ENCODE measurements around the gene KLC4. TPM values are rescaled to one million over a fixed set of nuclear protein-coding genes. Genes with fewer than 3 reads are reported as not detected.
"Not testable (repeated sequence)": the region's sequence is repeated elsewhere in the genome, so short reads cannot be mapped to it uniquely, and the experiment has no call there.

The KLC4 gene
- polyA plus RNA-seq, 2 donors = 8.4 to 15.3 TPM

- no peaks in the 10 kb centered on the region for H3K27me3 ChIP-seq (ENCODE audit: control insufficient read depth in 1 of 2, insufficient read depth in 2 of 2, low read length in 2 of 2)
- H3K27ac ChIP-seq (ENCODE audit: low read depth in 2 of 2, low read length in 1 of 2) = peak overlapping the region; percentile 60 to 65
- H3K4me1 ChIP-seq (ENCODE audit: control insufficient read depth in 2 of 2, insufficient read depth in 2 of 2, low read length in 1 of 2) = peaks cover 0 to 9% of the 10 kb centered on the region in 2 donors
- peaks cover 2 to 9% of the 10 kb centered on the region in 2 donors for H3K36me3 ChIP-seq (ENCODE audit: control insufficient read depth in 2 of 2, insufficient read depth in 2 of 2, low read length in 1 of 2)
- peak overlapping the region; percentile 65 to 86 for H3K4me3 ChIP-seq (ENCODE audit: low read depth in 1 of 2, low read length in 2 of 2)
- 20 to 23% methylated on average over 8 of the region's 8 CpGs for WGBS, 2 donors
- H3K9me3 ChIP-seq (ENCODE audit: control insufficient read depth in 2 of 2, insufficient read depth in 1 of 2, low read depth in 1 of 2, low read length in 1 of 2) = no peaks in the 10 kb centered on the region
These were observed 17.9 kb downstream of the KLC4 start for GRCh38 chr6:43077333-43077809.

DNA sequence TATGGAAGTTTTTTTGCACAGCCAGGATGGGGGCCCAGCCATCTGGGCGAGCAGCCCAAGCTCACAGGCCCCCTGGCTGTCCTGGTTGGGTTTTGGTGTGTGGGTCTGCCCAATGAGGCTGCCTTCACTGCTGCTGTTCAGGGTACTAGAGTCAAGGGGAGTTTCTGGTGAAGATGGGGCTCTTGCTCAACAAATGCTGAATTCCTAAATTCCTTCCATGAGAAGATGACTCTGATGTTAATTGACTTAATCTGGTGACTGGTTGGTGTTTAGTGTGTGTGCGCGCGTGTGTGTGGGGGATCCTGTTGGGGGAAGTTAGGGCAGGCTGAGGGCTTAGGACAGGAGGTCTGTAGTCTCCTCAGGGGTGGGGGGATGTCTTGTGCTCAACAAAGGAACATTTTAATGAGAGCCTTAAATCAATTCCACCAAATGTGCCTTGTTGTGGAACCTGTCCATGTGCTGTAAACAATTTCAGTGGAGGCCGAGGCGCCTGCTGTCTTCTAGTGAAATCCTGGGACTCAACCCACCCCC, 18.6 kb downstream of the KLC4 start:
- 79 to 86% methylated on average over 6 of the region's 6 CpGs for WGBS, 2 donors
- Histone ChIP-seq H3K4me3 (ENCODE audit: low read depth in 1 of 2, low read length in 2 of 2) (no peak overlapping the region), H3K27me3 (ENCODE audit: control insufficient read depth in 1 of 2, insufficient read depth in 2 of 2, low read length in 2 of 2) (no peaks in the 10 kb centered on the region), H3K36me3 (ENCODE audit: control insufficient read depth in 2 of 2, insufficient read depth in 2 of 2, low read length in 1 of 2) (peaks cover 2 to 4% of the 10 kb centered on the region in 2 donors), H3K4me1 (ENCODE audit: control insufficient read depth in 2 of 2, insufficient read depth in 2 of 2, low read length in 1 of 2) (peaks cover under 1 to 9% of the 10 kb centered on the region in 2 donors), H3K9me3 (ENCODE audit: control insufficient read depth in 2 of 2, insufficient read depth in 1 of 2, low read depth in 1 of 2, low read length in 1 of 2) (no peaks in the 10 kb centered on the region), H3K27ac (ENCODE audit: low read depth in 2 of 2, low read length in 1 of 2) (no peak overlapping the region)

DNA sequence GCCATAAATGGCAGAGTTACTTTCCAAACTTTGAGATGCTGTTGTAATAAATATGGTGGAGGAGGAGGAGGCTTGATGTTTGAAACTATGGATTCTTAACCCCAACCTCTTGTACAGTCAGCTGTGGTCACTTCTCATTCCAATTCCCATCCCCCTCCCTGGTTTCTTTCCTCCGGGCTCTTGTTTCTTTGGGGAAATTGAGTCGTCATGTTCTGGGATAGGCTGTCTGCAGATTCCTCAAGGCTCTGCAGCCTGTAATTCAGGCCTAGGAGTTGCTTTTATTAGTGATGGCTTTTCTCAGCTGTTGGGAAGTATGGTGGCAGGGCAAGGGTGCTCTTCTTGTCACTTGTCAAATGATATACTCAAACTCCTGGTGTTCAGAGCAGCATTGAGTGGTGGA, 19.3 kb downstream of the KLC4 start:
- Histone ChIP-seq H3K4me1 (ENCODE audit: control insufficient read depth in 2 of 2, insufficient read depth in 2 of 2, low read length in 1 of 2) (peaks cover 2 to 9% of the 10 kb centered on the region in 2 donors), H3K27me3 (ENCODE audit: control insufficient read depth in 1 of 2, insufficient read depth in 2 of 2, low read length in 2 of 2) (no peaks in the 10 kb centered on the region), H3K4me3 (ENCODE audit: low read depth in 1 of 2, low read length in 2 of 2) (no peak overlapping the region), H3K9me3 (ENCODE audit: control insufficient read depth in 2 of 2, insufficient read depth in 1 of 2, low read depth in 1 of 2, low read length in 1 of 2) (no peaks in the 10 kb centered on the region), H3K36me3 (ENCODE audit: control insufficient read depth in 2 of 2, insufficient read depth in 2 of 2, low read length in 1 of 2) (peaks cover 2% of the 10 kb centered on the region in 2 donors), H3K27ac (ENCODE audit: low read depth in 2 of 2, low read length in 1 of 2) (no peak overlapping the region)
- 81 to 90% methylated on average over 2 of the region's 2 CpGs for whole genome bisulfite sequencing, 2 donors

- no peak overlapping the region for H3K4me3 ChIP-seq (ENCODE audit: low read depth in 1 of 2, low read length in 2 of 2)
- no peaks in the 10 kb centered on the region for H3K9me3 ChIP-seq (ENCODE audit: control insufficient read depth in 2 of 2, insufficient read depth in 1 of 2, low read depth in 1 of 2, low read length in 1 of 2)
- H3K27ac ChIP-seq (ENCODE audit: low read depth in 2 of 2, low read length in 1 of 2) = no peak overlapping the region
- peaks cover 2 to 6% of the 10 kb centered on the region in 2 donors for H3K4me1 ChIP-seq (ENCODE audit: control insufficient read depth in 2 of 2, insufficient read depth in 2 of 2, low read length in 1 of 2)
- WGBS, 2 donors = 93 to 94% methylated on average over 4 of the region's 4 CpGs
- H3K36me3 ChIP-seq (ENCODE audit: control insufficient read depth in 2 of 2, insufficient read depth in 2 of 2, low read length in 1 of 2) = no peaks in the 10 kb centered on the region
- no peaks in the 10 kb centered on the region for H3K27me3 ChIP-seq (ENCODE audit: control insufficient read depth in 1 of 2, insufficient read depth in 2 of 2, low read length in 2 of 2)
These were observed 21.6 kb downstream of the KLC4 start for GRCh38 chr6:43081043-43081442.

- H3K4me1 ChIP-seq (ENCODE audit: control insufficient read depth in 2 of 2, insufficient read depth in 2 of 2, low read length in 1 of 2) = not testable (repeated sequence)
- 80 to 85% methylated on average over 9 of the region's 9 CpGs for WGBS, 2 donors
These were observed 22.5 kb downstream of the KLC4 start for GRCh38 chr6:43081922-43082321.

DNA sequence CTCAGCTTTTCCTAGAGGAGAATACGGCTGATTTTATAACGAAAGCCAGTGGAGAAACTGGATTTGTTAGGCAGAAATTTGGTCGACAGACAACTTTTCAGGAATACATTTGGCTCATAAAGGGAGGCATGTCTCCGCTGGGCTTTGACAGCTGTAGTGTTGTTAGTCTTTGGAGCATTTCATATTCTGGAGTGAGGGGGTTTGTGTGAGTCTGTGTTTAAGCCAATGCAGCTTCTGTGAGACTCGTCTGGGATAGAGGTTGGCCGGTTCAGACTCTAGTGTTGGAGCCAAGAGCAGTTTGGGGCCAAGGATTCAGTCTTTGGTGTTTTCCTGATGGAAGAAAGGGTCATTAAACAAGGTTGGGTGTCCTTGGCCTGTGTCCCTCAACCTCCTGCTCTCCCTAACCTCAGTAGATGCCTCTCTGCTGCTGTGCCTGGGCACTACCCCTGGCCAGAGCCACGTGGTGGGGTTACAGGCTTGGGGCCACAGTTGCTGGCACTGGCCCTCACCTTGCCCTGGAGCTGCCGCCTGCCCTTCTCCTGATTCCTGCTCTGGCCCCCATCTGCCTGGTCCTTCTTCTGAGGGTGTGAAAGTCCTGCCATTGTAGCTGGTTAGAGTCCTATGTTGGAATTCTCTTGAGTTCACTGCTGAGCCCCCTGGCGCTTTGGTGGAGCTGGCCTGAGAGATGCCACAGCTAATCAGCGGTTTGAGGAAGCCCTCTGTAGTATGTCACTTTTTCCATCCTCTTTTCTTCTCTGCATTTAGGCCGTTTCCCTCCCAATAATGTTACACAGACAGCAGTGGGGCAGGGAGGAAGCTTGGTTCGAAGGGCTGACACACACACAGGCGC, 23.6 kb downstream of the KLC4 start:
- WGBS, 2 donors = 56 to 58% methylated on average over 13 of the region's 13 CpGs
- H3K27me3 ChIP-seq (ENCODE audit: control insufficient read depth in 1 of 2, insufficient read depth in 2 of 2, low read length in 2 of 2) = no peaks in the 10 kb centered on the region
- H3K9me3 ChIP-seq (ENCODE audit: control insufficient read depth in 2 of 2, insufficient read depth in 1 of 2, low read depth in 1 of 2, low read length in 1 of 2) = no peaks in the 10 kb centered on the region
- H3K4me1 ChIP-seq (ENCODE audit: control insufficient read depth in 2 of 2, insufficient read depth in 2 of 2, low read length in 1 of 2) = peaks cover 4 to 5% of the 10 kb centered on the region in 2 donors
- peak overlapping the region in 1 of 2 donors; percentile 36 for H3K27ac ChIP-seq (ENCODE audit: low read depth in 2 of 2, low read length in 1 of 2)
- H3K36me3 ChIP-seq (ENCODE audit: control insufficient read depth in 2 of 2, insufficient read depth in 2 of 2, low read length in 1 of 2) = no peaks in the 10 kb centered on the region
- H3K4me3 ChIP-seq (ENCODE audit: low read depth in 1 of 2, low read length in 2 of 2) = no peak overlapping the region

More at GRCh38 chr6:43081922-43082321, 22.5 kb downstream of the KLC4 start:
- not testable (repeated sequence) for H3K4me3 ChIP-seq (ENCODE audit: low read depth in 1 of 2, low read length in 2 of 2); H3K27ac ChIP-seq (ENCODE audit: low read depth in 2 of 2, low read length in 1 of 2); H3K36me3 ChIP-seq (ENCODE audit: control insufficient read depth in 2 of 2, insufficient read depth in 2 of 2, low read length in 1 of 2); H3K9me3 ChIP-seq (ENCODE audit: control insufficient read depth in 2 of 2, insufficient read depth in 1 of 2, low read depth in 1 of 2, low read length in 1 of 2); H3K27me3 ChIP-seq (ENCODE audit: control insufficient read depth in 1 of 2, insufficient read depth in 2 of 2, low read length in 2 of 2)

- Histone ChIP-seq H3K27me3 (ENCODE audit: control insufficient read depth in 1 of 2, insufficient read depth in 2 of 2, low read length in 2 of 2) (no peaks in the 10 kb centered on the region), H3K4me1 (ENCODE audit: control insufficient read depth in 2 of 2, insufficient read depth in 2 of 2, low read length in 1 of 2) (peaks cover 5 to 6% of the 10 kb centered on the region in 2 donors), H3K27ac (ENCODE audit: low read depth in 2 of 2, low read length in 1 of 2) (no peak overlapping the region), H3K36me3 (ENCODE audit: control insufficient read depth in 2 of 2, insufficient read depth in 2 of 2, low read length in 1 of 2) (no peaks in the 10 kb centered on the region), H3K9me3 (ENCODE audit: control insufficient read depth in 2 of 2, insufficient read depth in 1 of 2, low read depth in 1 of 2, low read length in 1 of 2) (no peaks in the 10 kb centered on the region), H3K4me3 (ENCODE audit: low read depth in 1 of 2, low read length in 2 of 2) (no peak overlapping the region)
- WGBS, 2 donors = 69 to 80% methylated on average over 8 of the region's 8 CpGs
These were observed 26.7 kb downstream of the KLC4 start for GRCh38 chr6:43086022-43086658.

DNA sequence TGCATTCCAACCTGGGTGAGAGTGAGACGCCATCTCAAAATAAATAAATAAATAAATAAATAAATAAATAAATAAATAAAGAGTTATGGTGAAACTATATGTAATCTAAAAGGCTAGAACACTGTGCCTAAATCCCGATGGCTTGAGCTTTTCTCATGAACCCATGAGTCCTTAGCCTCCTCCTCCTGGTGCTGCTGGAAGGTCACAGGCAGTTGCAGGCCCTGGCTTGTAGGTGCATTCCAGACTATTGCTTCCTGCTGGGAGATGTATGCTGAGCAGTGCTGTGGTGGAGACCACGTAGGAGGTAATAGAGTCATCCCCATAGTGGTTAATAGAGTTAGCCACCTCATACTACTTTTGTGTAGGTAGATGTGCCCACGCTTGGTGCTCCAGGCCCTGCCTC, 29.2 kb downstream of the KLC4 start:
- no peaks in the 10 kb centered on the region for H3K36me3 ChIP-seq (ENCODE audit: control insufficient read depth in 2 of 2, insufficient read depth in 2 of 2, low read length in 1 of 2)
- 58 to 68% methylated on average over 4 of the region's 4 CpGs for WGBS, 2 donors

GRCh38 chr6:43089467-43089866, 30.0 kb downstream of the KLC4 start:
- no peak overlapping the region for H3K4me3 ChIP-seq (ENCODE audit: low read depth in 1 of 2, low read length in 2 of 2)
- WGBS, 2 donors = 36 to 56% methylated on average over 4 of the region's 4 CpGs
- peaks cover 3 to 6% of the 10 kb centered on the region in 2 donors for H3K4me1 ChIP-seq (ENCODE audit: control insufficient read depth in 2 of 2, insufficient read depth in 2 of 2, low read length in 1 of 2)
- H3K36me3 ChIP-seq (ENCODE audit: control insufficient read depth in 2 of 2, insufficient read depth in 2 of 2, low read length in 1 of 2) = no peaks in the 10 kb centered on the region
- H3K27ac ChIP-seq (ENCODE audit: low read depth in 2 of 2, low read length in 1 of 2) = peak overlapping the region; percentile 64 to 80
- H3K27me3 ChIP-seq (ENCODE audit: control insufficient read depth in 1 of 2, insufficient read depth in 2 of 2, low read length in 2 of 2) = no peaks in the 10 kb centered on the region
- no peaks in the 10 kb centered on the region for H3K9me3 ChIP-seq (ENCODE audit: control insufficient read depth in 2 of 2, insufficient read depth in 1 of 2, low read depth in 1 of 2, low read length in 1 of 2)

More for the DNA sequence above, 29.2 kb downstream of the KLC4 start:
- Histone ChIP-seq H3K27ac (ENCODE audit: low read depth in 2 of 2, low read length in 1 of 2) (peak overlapping the region; percentile 50 to 52), H3K4me3 (ENCODE audit: low read depth in 1 of 2, low read length in 2 of 2) (no peak overlapping the region), H3K4me1 (ENCODE audit: control insufficient read depth in 2 of 2, insufficient read depth in 2 of 2, low read length in 1 of 2) (peaks cover 3 to 6% of the 10 kb centered on the region in 2 donors), H3K9me3 (ENCODE audit: control insufficient read depth in 2 of 2, insufficient read depth in 1 of 2, low read depth in 1 of 2, low read length in 1 of 2) (no peaks in the 10 kb centered on the region), H3K27me3 (ENCODE audit: control insufficient read depth in 1 of 2, insufficient read depth in 2 of 2, low read length in 2 of 2) (no peaks in the 10 kb centered on the region)
